Tibial artery (tissue), 4 donors: Measurements from ENCODE around the gene ABCG1.
"Not testable (repeated sequence)": the region's sequence is repeated elsewhere in the genome, so short reads cannot be mapped to it uniquely, and the experiment has no call there.

Experiments
- DNase-seq, 2 donors: peaks; one replicate each; pipeline ENCODE4 v3.0.0-alpha.2; 2019
- H3K27ac ChIP-seq, 2 donors: fragments of 200-600 bp; sonication (generic) in 1 of 2; 1 replicate in 1 of 2; 2 replicates in 1 of 2; pipeline ENCODE4 v1.5.1; 2018 to 2019; ENCODE audit warnings: mild to moderate bottlenecking in 1 of 2
- H3K27me3 ChIP-seq, 2 donors: fragments of 200-600 bp; sonication (generic) in 1 of 2; one replicate each; pipeline versions ENCODE4 v1.5.1 to v1.6.0; 2016 to 2019
- H3K36me3 ChIP-seq, 3 donors: fragments of 200-600 bp; sonication (generic) in 2 of 3; one replicate each; pipeline ENCODE4 v1.5.1; 2016 to 2019; ENCODE audit warnings: mild to moderate bottlenecking in 2 of 3
- H3K4me1 ChIP-seq, 4 donors: fragments of 200-600 bp; sonication (generic) in 2 of 4; 1 replicate in 3 of 4; 2 replicates in 1 of 4; pipeline ENCODE4 v1.5.1; 2016 to 2019
- H3K4me3 ChIP-seq, 2 donors: fragments of 200-600 bp; sonication (generic) in 1 of 2; 1 replicate in 1 of 2; 2 replicates in 1 of 2; pipeline ENCODE4 v1.5.1; 2018 to 2019; ENCODE audit warnings: mild to moderate bottlenecking in 2 of 2
- H3K9me3 ChIP-seq, 3 donors: fragments of 200-600 bp; sonication (generic) in 1 of 3; one replicate each; pipeline ENCODE4 v1.5.1; 2016 to 2019
- CTCF ChIP-seq, 2 experiments: fragments of 200-600 bp in 1 of 2; fragments of 450-650 bp in 1 of 2; IDR thresholded peaks; one replicate each; pipeline ENCODE4 v1.5.1; 2017 to 2019; ENCODE audit warnings: antibody characterized with exemption in 2 of 2, mild to moderate bottlenecking in 1 of 2, moderate library complexity in 1 of 2
- intact Hi-C: fragments of 100-400 bp; cut with DNase I; formaldehyde crosslinking; loops from one replicate; pipeline ENCODE4 v1.15.0; 2023; ENCODE audit warnings: low total_unique reads

The ABCG1 gene

GRCh38 chr21:42175110-42175710 is 43.7 kb upstream of the ABCG1 start:
- peaks cover 0 to 13% (median 2%) of the 10 kb centered on the region in 4 donors for H3K4me1 ChIP-seq
- H3K9me3 ChIP-seq = no peaks in the 10 kb centered on the region
- no peaks in the 10 kb centered on the region for H3K36me3 ChIP-seq
- no peak overlapping the region for H3K4me3 ChIP-seq
- TF ChIP-seq CTCF (IDR thresholded peaks at IDR 0.05) = no peak
- intact Hi-C loops = no loop called here
- DNase-seq = no peak
- no peak overlapping the region for H3K27ac ChIP-seq
- H3K27me3 ChIP-seq = peaks cover 0 to 16% of the 10 kb centered on the region in 2 donors

GRCh38 chr21:42176859-42177258 is 42.1 kb upstream of the ABCG1 start:
- H3K36me3 ChIP-seq = no peaks in the 10 kb centered on the region
- TF ChIP-seq CTCF (IDR thresholded peaks at IDR 0.05) = no peak
- H3K27me3 ChIP-seq = peaks cover 0 to 16% of the 10 kb centered on the region in 2 donors
- H3K4me3 ChIP-seq = no peak overlapping the region
- H3K27ac ChIP-seq = peak overlapping the region in 1 of 2 donors; percentile 46
- intact Hi-C loops = no loop called here
- H3K4me1 ChIP-seq = peaks cover 0 to 13% (median 2%) of the 10 kb centered on the region in 4 donors
- H3K9me3 ChIP-seq = no peaks in the 10 kb centered on the region
- DNase-seq = no peak

GRCh38 chr21:42179316-42179715 is 39.6 kb upstream of the ABCG1 start:
- TF ChIP-seq CTCF (IDR thresholded peaks at IDR 0.05) = no peak
- intact Hi-C loops = no loop called here
- H3K9me3 ChIP-seq = no peaks in the 10 kb centered on the region
- H3K36me3 ChIP-seq = no peaks in the 10 kb centered on the region
- H3K27ac ChIP-seq = no peak overlapping the region
- no peak for DNase-seq
- H3K27me3 ChIP-seq = peaks cover 0 to 6% of the 10 kb centered on the region in 2 donors
- H3K4me3 ChIP-seq = no peak overlapping the region
- peaks cover 0 to 13% (median 2%) of the 10 kb centered on the region in 4 donors for H3K4me1 ChIP-seq

- H3K27ac ChIP-seq, DNase-seq, H3K9me3 ChIP-seq, H3K4me3 ChIP-seq, intact Hi-C loops, H3K36me3 ChIP-seq, H3K27me3 ChIP-seq: not testable (repeated sequence)
- peaks cover 0 to 13% (median 2%) of the 10 kb centered on the region in 4 donors for H3K4me1 ChIP-seq
Measured at GRCh38 chr21:42180001-42180400, 38.9 kb upstream of the ABCG1 start.

GRCh38 chr21:42182713-42183371 is 36.1 kb upstream of the ABCG1 start:
- no peak overlapping the region for H3K27ac ChIP-seq
- no peaks in the 10 kb centered on the region for H3K9me3 ChIP-seq
- peaks cover 0 to 2% (median 0%) of the 10 kb centered on the region in 4 donors for H3K4me1 ChIP-seq
- no peaks in the 10 kb centered on the region for H3K36me3 ChIP-seq
- DNase-seq = no peak
- intact Hi-C loops = no loop called here
- no peak overlapping the region for H3K4me3 ChIP-seq
- no peak for TF ChIP-seq CTCF (IDR thresholded peaks at IDR 0.05)
- H3K27me3 ChIP-seq = peaks cover 0 to 6% of the 10 kb centered on the region in 2 donors
